MG63 (cell line): ENCODE results near the gene TMEM229B. TPM values are rescaled to one million over a fixed set of nuclear protein-coding genes. Genes with fewer than 3 reads are reported as not detected.

Source experiments
- DNase-seq: peaks from one replicate; pipeline ENCODE4 v3.0.0-alpha.2; 2020
- H3K27me3 ChIP-seq: fragments of 250-450 bp; sonication (Bioruptor Pico); 2 replicates; pipeline ENCODE4 v1.5.1; 2020; ENCODE audit warnings: mild to moderate bottlenecking, moderate library complexity
- H3K36me3 ChIP-seq: fragments of 250-450 bp; sonication (Bioruptor Pico); 2 replicates; pipeline ENCODE4 v1.5.1; 2020; ENCODE audit warnings: mild to moderate bottlenecking, moderate library complexity
- H3K4me3 ChIP-seq: fragments of 250-450 bp; sonication (Bioruptor Pico); 2 replicates; pipeline ENCODE4 v1.5.1; 2020; ENCODE audit warnings: mild to moderate bottlenecking, moderate library complexity
- H3K9me3 ChIP-seq: fragments of 250-450 bp; sonication (Bioruptor Pico); 2 replicates; pipeline ENCODE4 v1.5.1; 2020; ENCODE audit warnings: mild to moderate bottlenecking, moderate library complexity
- total RNA-seq: library from RNA; depleted of rRNA; stranded (reverse); fragments of >200 nt; shearing (Covaris generic); gene quantifications from 2 replicates; pipeline ENCODE4 v1.2.3, GENCODE V29; 2014; ENCODE audit warnings: low replicate concordance; rRNA removed

TMEM229B gene
- total RNA-seq, 1 experiment from 2014 or later: 5.9 TPM

DNA sequence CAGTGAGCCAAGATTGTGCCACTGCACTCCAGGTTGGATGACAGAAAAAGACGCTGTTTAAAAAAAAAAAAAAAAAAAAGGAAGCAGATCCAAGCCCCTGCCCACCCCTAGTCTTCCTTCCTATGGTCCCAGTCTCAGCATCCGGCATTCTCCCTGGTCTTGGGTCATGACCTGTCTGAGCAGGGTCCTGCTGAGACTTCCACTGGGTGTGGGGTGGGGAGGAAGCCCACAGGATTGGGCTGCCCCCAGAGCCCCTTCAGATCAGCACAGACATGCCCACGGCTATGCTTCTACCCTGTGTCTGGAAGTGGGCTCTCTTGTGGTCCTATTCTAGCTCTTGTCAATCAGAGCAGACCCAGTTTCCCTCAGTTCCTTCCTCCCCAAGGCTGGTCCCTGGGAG, 64.0 kb downstream of the TMEM229B start:
- H3K9me3 ChIP-seq: no peaks in the 10 kb centered on the region
- H3K36me3 ChIP-seq: no peaks in the 10 kb centered on the region
- DNase-seq: no peak
- H3K4me3 ChIP-seq: no peak overlapping the region
- H3K27me3 ChIP-seq: no peaks in the 10 kb centered on the region

DNA sequence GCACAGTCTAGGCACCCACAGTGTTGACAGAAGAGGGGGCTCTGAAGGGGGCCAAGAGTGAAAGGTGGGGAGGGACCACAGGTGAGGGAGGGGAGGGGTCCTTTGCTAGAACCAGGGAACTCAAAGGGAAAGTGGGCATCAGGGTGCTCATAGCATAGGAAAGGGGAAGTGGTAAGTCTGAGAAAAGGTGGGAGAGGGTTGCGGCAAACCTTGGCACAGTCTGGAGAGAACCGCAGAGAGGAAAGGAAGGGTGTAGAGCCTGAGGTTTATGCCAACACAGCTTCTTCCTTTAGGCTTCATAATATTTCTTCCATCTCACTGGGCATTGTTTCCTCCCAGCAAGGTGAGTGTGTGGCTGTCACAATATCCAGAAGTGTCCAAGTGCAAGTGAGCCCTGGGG, 65.1 kb downstream of the TMEM229B start:
- no peak for DNase-seq
- Histone ChIP-seq H3K36me3 (no peaks in the 10 kb centered on the region), H3K4me3 (no peak overlapping the region), H3K9me3 (no peaks in the 10 kb centered on the region), H3K27me3 (no peaks in the 10 kb centered on the region)

DNA sequence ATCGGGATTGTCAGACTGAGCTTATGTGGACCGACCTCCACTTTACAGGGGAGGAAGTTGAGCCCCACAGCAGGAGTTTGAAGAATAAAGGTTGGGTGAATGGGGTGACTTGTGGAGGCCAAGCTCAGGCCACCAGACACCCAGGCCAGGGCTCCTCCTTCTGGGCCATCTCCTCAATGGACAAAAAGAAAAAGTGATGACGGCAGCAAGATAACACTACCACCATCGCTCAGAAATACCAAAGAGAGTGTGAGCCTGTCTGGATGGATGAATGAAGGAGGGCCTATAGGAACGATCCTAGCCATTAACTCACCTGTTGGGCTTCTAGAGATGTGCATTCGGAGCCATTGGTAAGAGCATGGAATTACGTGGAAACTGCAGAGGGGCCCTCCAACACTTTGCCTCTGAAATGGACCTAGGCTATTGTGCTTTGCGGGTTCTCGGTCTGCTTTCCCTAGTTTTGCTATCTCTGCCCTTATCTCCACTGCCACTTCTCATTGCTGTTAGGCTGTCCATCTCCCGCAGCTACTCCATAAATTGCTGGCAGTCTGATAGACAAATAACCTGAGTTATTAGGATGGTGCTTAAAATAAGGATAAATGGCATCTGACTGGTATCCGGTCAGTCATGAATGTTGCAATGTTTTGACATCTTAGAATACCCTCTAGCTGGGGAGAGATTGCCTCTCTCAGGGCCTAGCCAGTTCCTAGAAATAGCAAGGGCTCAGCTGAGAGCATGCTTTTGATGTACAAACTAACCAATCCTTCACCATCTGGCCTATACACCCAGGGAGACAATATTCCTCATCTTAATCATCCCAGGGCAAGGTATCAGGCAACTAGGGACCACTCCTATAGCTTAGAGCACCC, 66.9 kb downstream of the TMEM229B start:
- H3K27me3 ChIP-seq: no peaks in the 10 kb centered on the region
- H3K9me3 ChIP-seq: no peaks in the 10 kb centered on the region
- no peak for DNase-seq
- no peak overlapping the region for H3K4me3 ChIP-seq
- H3K36me3 ChIP-seq: no peaks in the 10 kb centered on the region

Other genes with a start within 250 kb of the TMEM229B start
- 8.5 and 16.3 TPM in 2 replicates for gene PALS1, start 247.3 kb downstream of the TMEM229B start, total RNA-seq
- gene ATP6V1D, start 128.9 kb downstream of the TMEM229B start, total RNA-seq: 53.2 and 57.7 TPM in 2 replicates
- gene EIF2S1, start 128.4 kb downstream of the TMEM229B start, total RNA-seq: 284 and 534 TPM in 2 replicates
- gene PLEK2, start 76.6 kb downstream of the TMEM229B start, total RNA-seq: 2.2 TPM in 1 of 2 replicates, not detected in the other
- gene PLEKHH1, start 44.6 kb upstream of the TMEM229B start, total RNA-seq: 0.07 and 0.47 TPM in 2 replicates
- gene PIGH, start 111.5 kb upstream of the TMEM229B start, total RNA-seq: 19.4 and 48.5 TPM in 2 replicates
- gene ARG2, start 131.2 kb upstream of the TMEM229B start, total RNA-seq: 1.4 and 3.6 TPM in 2 replicates
- 46.6 and 124 TPM in 2 replicates for gene VTI1B, start 185.9 kb upstream of the TMEM229B start, total RNA-seq
- 23.8 and 25.9 TPM in 2 replicates for gene RDH11, start 207.0 kb upstream of the TMEM229B start, total RNA-seq
- 0.07 and 0.20 TPM in 2 replicates for gene RDH12, start 213.2 kb upstream of the TMEM229B start, total RNA-seq